ENCODE measurements around the gene ZNF423. TPM values are rescaled to one million over a fixed set of nuclear protein-coding genes. Genes with fewer than 3 reads are reported as not detected.

The ZNF423 gene
- total RNA-seq, 2 donors from 2014 or later, result 4.7 to 7.3 TPM

- H3K27me3 ChIP-seq, result no peaks in the 10 kb centered on the region
- H3K9ac ChIP-seq (ENCODE audit: low read depth in 2 of 2, low read length in 2 of 2), result no peak overlapping the region
- no peak for DNase-seq
- no peak for TF ChIP-seq CTCF (IDR thresholded peaks at IDR 0.05)
- intact Hi-C loops (cut with DNase I), result no loop called here
- H3K4me3 ChIP-seq, result no peak overlapping the region
- no peaks in the 10 kb centered on the region for H3K36me3 ChIP-seq
- H3K9me3 ChIP-seq, result no peaks in the 10 kb centered on the region
- no peak overlapping the region for H3K27ac ChIP-seq
- no peaks in the 10 kb centered on the region for H3K4me1 ChIP-seq
Observed at GRCh38 chr16:49580751-49581303, 275.1 kb downstream of the ZNF423 start.

GRCh38 chr16:49578435-49579024 is 277.4 kb downstream of the ZNF423 start:
- Histone ChIP-seq H3K27me3 (no peaks in the 10 kb centered on the region), H3K9me3 (no peaks in the 10 kb centered on the region), H3K4me3 (no peak overlapping the region), H3K4me1 (no peaks in the 10 kb centered on the region), H3K27ac (no peak overlapping the region), H3K9ac (ENCODE audit: low read depth in 2 of 2, low read length in 2 of 2) (no peak overlapping the region), H3K36me3 (no peaks in the 10 kb centered on the region)
- intact Hi-C loops (cut with DNase I), result no loop called here
- DNase-seq, result no peak
- no peak for TF ChIP-seq CTCF (IDR thresholded peaks at IDR 0.05)

GRCh38 chr16:49578018-49578417 is 277.9 kb downstream of the ZNF423 start:
- Histone ChIP-seq H3K4me1 (no peaks in the 10 kb centered on the region), H3K9ac (ENCODE audit: low read depth in 2 of 2, low read length in 2 of 2) (no peak overlapping the region), H3K9me3 (no peaks in the 10 kb centered on the region), H3K27me3 (no peaks in the 10 kb centered on the region), H3K27ac (no peak overlapping the region), H3K36me3 (no peaks in the 10 kb centered on the region), H3K4me3 (no peak overlapping the region)
- intact Hi-C loops (cut with DNase I), result no loop called here
- no peak for DNase-seq
- TF ChIP-seq CTCF (IDR thresholded peaks at IDR 0.05), result no peak

GRCh38 chr16:49576941-49577340 is 279.0 kb downstream of the ZNF423 start:
- no peaks in the 10 kb centered on the region for H3K27me3 ChIP-seq
- H3K27ac ChIP-seq, result no peak overlapping the region
- intact Hi-C loops (cut with DNase I), result no loop called here
- H3K9me3 ChIP-seq, result no peaks in the 10 kb centered on the region
- no peaks in the 10 kb centered on the region for H3K36me3 ChIP-seq
- no peak for TF ChIP-seq CTCF (IDR thresholded peaks at IDR 0.05)
- H3K4me3 ChIP-seq, result no peak overlapping the region
- H3K9ac ChIP-seq (ENCODE audit: low read depth in 2 of 2, low read length in 2 of 2), result no peak overlapping the region
- no peak for DNase-seq
- no peaks in the 10 kb centered on the region for H3K4me1 ChIP-seq

GRCh38 chr16:49576173-49576494 is 279.8 kb downstream of the ZNF423 start:
- H3K9me3 ChIP-seq, result no peaks in the 10 kb centered on the region

More at GRCh38 chr16:49576173-49576494, 279.8 kb downstream of the ZNF423 start:
- no peaks in the 10 kb centered on the region for H3K27me3 ChIP-seq
- no peak overlapping the region for H3K27ac ChIP-seq
- H3K4me1 ChIP-seq, result no peaks in the 10 kb centered on the region
- no peak overlapping the region for H3K9ac ChIP-seq (ENCODE audit: low read depth in 2 of 2, low read length in 2 of 2)
- no peaks in the 10 kb centered on the region for H3K36me3 ChIP-seq
- no peak for DNase-seq
- intact Hi-C loops (cut with DNase I), result no loop called here
- TF ChIP-seq CTCF (IDR thresholded peaks at IDR 0.05), result no peak
- no peak overlapping the region for H3K4me3 ChIP-seq
